Panc1 (cell line): ENCODE measurements around the gene PARS2. TPM values are rescaled to one million over a fixed set of nuclear protein-coding genes. Genes with fewer than 3 reads are reported as not detected.

Experiments
- ATAC-seq: fragments of 200-7000 bp; cut with Tn5 transposase; 2 replicates; pipeline ENCODE4 v1.9.1; 2020; ENCODE audit warnings: mild to moderate bottlenecking, moderate library complexity
- BruUV-seq: library from RNA; stranded (reverse); fragments of 400-500 nt; replicated peaks from 2 replicates; lab custom pipeline; 2021; lab: Mats Ljungman, UMichigan
- CTCF ChIA-PET: fragments of 300-600 bp; sonication (Branson Sonifier 250); formaldehyde crosslinking; loops from one replicate; lab custom pipeline; 2022; ENCODE audit warnings: antibody characterized with exemption; lab: Charles Lee
- POLR2A ChIA-PET: fragments of 300-600 bp; sonication (Branson Sonifier 250); formaldehyde crosslinking; loops from one replicate; lab custom pipeline; 2022; ENCODE audit warnings: antibody characterized with exemption; lab: Charles Lee
- DNase-seq: peaks from one replicate; pipeline ENCODE4 v3.0.0-alpha.2; 2010; ENCODE audit warnings: low read depth, low spot score
- H3K27ac ChIP-seq: 2 replicates; pipeline ENCODE4 v1.5.1; 2011; ENCODE audit warnings: mild to moderate bottlenecking, low read length, inconsistent platforms
- H3K27me3 ChIP-seq: fragments of 200-500 bp; sonication (Bioruptor generic); 2 replicates; pipeline ENCODE4 v1.6.0; 2014; ENCODE audit warnings: low read length, inconsistent platforms; ENCODE audit not compliant: control insufficient read depth, insufficient read depth
- H3K36me3 ChIP-seq: fragments of 200-500 bp; sonication (Bioruptor generic); 2 replicates; pipeline ENCODE4 v1.5.1; 2014; ENCODE audit warnings: inconsistent platforms, mild to moderate bottlenecking, low read length, moderate library complexity; ENCODE audit not compliant: control insufficient read depth, insufficient read depth
- H3K4me1 ChIP-seq: 2 replicates; pipeline ENCODE4 v1.5.1; 2011; ENCODE audit warnings: inconsistent platforms, mild to moderate bottlenecking, low read length, moderate library complexity; ENCODE audit not compliant: control insufficient read depth, insufficient read depth
- H3K4me3 ChIP-seq, 2 experiments: 2 replicates each; pipeline ENCODE4 v1.5.1; 2011 to 2012; ENCODE audit warnings: low read depth in 2 of 2, low read length in 2 of 2, mild to moderate bottlenecking in 2 of 2, inconsistent platforms in 1 of 2, moderate library complexity in 1 of 2
- H3K9me3 ChIP-seq: fragments of 200-500 bp; sonication (Bioruptor generic); 2 replicates; pipeline ENCODE4 v1.5.1; 2014; ENCODE audit warnings: low read depth, mild to moderate bottlenecking, inconsistent platforms, low read length, moderate library complexity; ENCODE audit not compliant: control insufficient read depth, insufficient read depth
- POLR2AphosphoS5 ChIP-seq: IDR thresholded peaks from 2 replicates; pipeline ENCODE4 v1.6.1; 2012; ENCODE audit warnings: mild to moderate bottlenecking, low read depth, low read length, moderate library complexity
- SIN3A ChIP-seq: IDR thresholded peaks from 2 replicates; pipeline ENCODE4 v1.6.1; 2012; ENCODE audit warnings: low read depth, mild to moderate bottlenecking, low read length, moderate library complexity, borderline replicate concordance; ENCODE audit not compliant: insufficient read depth
- TCF7L2 ChIP-seq: IDR thresholded peaks from 2 replicates; pipeline ENCODE4 v1.6.1; 2011; ENCODE audit warnings: mild to moderate bottlenecking, low read depth, low read length, inconsistent platforms
- in situ Hi-C: cut with HindIII; loops from 2 replicates; pipeline ENCODE4 v1.10.0; 2016; ENCODE audit warnings: low sequenced_read_pairs, low pct_unique_long_range_greater_than_20kb
- intact Hi-C: fragments of 100-400 bp; cut with micrococcal nuclease; formaldehyde crosslinking; loops from one replicate; pipeline ENCODE4 v1.10.0; 2022; ENCODE audit not compliant: unreplicated experiment
- total RNA-seq: library from RNA; stranded (reverse); gene quantifications from one replicate; pipeline ENCODE4 v1.2.1, GENCODE V29; 2021; ENCODE audit not compliant: unreplicated experiment
- TF ChIP-seq, protein P1 (sequence below), 2 experiments: IDR thresholded peaks; 2 replicates each; pipeline ENCODE4 v1.6.1; 2011 to 2012; ENCODE audit warnings: low read depth in 2 of 2, control low read depth in 1 of 2, low read length in 1 of 2, mild to moderate bottlenecking in 1 of 2, moderate library complexity in 1 of 2; ENCODE audit not compliant: insufficient read depth in 1 of 2
- TF ChIP-seq, protein P2 (sequence below): fragments of 450-650 bp; IDR thresholded peaks from 2 replicates; pipeline ENCODE4 v1.5.1; 2017; ENCODE audit warnings: mild to moderate bottlenecking

PARS2 gene
- total RNA-seq, 1 experiment from 2014 or later, result 4.4 TPM

- peaks cover 5% of the 10 kb centered on the region for H3K27me3 ChIP-seq
- no peak overlapping the region for H3K27ac ChIP-seq
- H3K9me3 ChIP-seq, result no peaks in the 10 kb centered on the region
- intact Hi-C loops (no loop called here), in situ Hi-C loops (no loop called here)
- no TSS peak for BruUV-seq
- ChIA-PET POLR2A (interaction anchor here (0.7 kb wide), 1 partner anchor 15 kb away, joined by 16 read pairs; no protein-coding TSS in a partner anchor), CTCF (no interaction called here)
- no peaks in the 10 kb centered on the region for H3K36me3 ChIP-seq
- H3K4me1 ChIP-seq, result peaks cover 7% of the 10 kb centered on the region; the same call in 1 of the 2 replicates
- DNase-seq (no peak), ATAC-seq (no peak)
- no peak overlapping the region for H3K4me3 ChIP-seq
- TF ChIP-seq POLR2AphosphoS5 (no peak), TCF7L2 (no peak), SIN3A (no peak)
- TF ChIP-seq, protein P1, sequence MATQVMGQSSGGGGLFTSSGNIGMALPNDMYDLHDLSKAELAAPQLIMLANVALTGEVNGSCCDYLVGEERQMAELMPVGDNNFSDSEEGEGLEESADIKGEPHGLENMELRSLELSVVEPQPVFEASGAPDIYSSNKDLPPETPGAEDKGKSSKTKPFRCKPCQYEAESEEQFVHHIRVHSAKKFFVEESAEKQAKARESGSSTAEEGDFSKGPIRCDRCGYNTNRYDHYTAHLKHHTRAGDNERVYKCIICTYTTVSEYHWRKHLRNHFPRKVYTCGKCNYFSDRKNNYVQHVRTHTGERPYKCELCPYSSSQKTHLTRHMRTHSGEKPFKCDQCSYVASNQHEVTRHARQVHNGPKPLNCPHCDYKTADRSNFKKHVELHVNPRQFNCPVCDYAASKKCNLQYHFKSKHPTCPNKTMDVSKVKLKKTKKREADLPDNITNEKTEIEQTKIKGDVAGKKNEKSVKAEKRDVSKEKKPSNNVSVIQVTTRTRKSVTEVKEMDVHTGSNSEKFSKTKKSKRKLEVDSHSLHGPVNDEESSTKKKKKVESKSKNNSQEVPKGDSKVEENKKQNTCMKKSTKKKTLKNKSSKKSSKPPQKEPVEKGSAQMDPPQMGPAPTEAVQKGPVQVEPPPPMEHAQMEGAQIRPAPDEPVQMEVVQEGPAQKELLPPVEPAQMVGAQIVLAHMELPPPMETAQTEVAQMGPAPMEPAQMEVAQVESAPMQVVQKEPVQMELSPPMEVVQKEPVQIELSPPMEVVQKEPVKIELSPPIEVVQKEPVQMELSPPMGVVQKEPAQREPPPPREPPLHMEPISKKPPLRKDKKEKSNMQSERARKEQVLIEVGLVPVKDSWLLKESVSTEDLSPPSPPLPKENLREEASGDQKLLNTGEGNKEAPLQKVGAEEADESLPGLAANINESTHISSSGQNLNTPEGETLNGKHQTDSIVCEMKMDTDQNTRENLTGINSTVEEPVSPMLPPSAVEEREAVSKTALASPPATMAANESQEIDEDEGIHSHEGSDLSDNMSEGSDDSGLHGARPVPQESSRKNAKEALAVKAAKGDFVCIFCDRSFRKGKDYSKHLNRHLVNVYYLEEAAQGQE (IDR thresholded peaks at IDR 0.05; ENCODE audit: insufficient read depth in 1 of 2, low read depth in 2 of 2, low read length in 1 of 2), result no peak
- TF ChIP-seq, protein P2, sequence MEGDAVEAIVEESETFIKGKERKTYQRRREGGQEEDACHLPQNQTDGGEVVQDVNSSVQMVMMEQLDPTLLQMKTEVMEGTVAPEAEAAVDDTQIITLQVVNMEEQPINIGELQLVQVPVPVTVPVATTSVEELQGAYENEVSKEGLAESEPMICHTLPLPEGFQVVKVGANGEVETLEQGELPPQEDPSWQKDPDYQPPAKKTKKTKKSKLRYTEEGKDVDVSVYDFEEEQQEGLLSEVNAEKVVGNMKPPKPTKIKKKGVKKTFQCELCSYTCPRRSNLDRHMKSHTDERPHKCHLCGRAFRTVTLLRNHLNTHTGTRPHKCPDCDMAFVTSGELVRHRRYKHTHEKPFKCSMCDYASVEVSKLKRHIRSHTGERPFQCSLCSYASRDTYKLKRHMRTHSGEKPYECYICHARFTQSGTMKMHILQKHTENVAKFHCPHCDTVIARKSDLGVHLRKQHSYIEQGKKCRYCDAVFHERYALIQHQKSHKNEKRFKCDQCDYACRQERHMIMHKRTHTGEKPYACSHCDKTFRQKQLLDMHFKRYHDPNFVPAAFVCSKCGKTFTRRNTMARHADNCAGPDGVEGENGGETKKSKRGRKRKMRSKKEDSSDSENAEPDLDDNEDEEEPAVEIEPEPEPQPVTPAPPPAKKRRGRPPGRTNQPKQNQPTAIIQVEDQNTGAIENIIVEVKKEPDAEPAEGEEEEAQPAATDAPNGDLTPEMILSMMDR, result no peak
Measured at GRCh38 chr1:54711536-54711935, 52.8 kb downstream of the PARS2 start.

DNA sequence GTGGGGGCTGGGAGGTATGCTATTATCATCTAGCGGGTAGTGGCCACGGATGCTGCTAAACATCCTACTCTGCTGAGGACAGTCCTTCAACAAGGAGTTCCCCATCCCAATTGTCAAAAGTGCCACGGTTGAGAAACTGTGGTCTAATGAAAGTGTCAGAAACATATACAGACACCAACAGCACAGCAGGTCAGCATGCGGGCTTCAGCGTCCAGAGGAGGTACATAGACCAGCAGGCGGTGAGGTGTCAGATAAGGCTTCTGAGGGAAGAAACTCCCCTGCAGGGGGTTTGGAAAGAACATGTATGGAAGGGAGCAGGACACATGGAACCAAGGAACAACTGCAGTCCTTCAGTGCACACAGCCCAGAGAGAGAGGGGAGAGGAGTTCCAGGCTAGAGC lies 53.5 kb downstream of the PARS2 start:
- Histone ChIP-seq H3K4me3 (no peak overlapping the region), H3K27me3 (peaks cover 5% of the 10 kb centered on the region), H3K4me1 (0 out of 2 replicates have a peak, but pooled peaks cover 5% of the 10 kb centered on the region), H3K9me3 (no peaks in the 10 kb centered on the region), H3K27ac (no peak overlapping the region), H3K36me3 (no peaks in the 10 kb centered on the region)
- in situ Hi-C loops (no loop called here), intact Hi-C loops (no loop called here)
- no peak for ATAC-seq
- TF ChIP-seq, protein P1 (IDR thresholded peaks at IDR 0.05; ENCODE audit: insufficient read depth in 1 of 2, low read depth in 2 of 2, low read length in 1 of 2), result no peak
- TF ChIP-seq, protein P2, result no peak
- TF ChIP-seq POLR2AphosphoS5, result no peak
- TF ChIP-seq TCF7L2, result no peak
- TF ChIP-seq SIN3A, result no peak
- no TSS peak for BruUV-seq
- DNase-seq, result no peak
- POLR2A ChIA-PET, result no interaction called here
- CTCF ChIA-PET, result no interaction called here
